ENCODE data around the gene ZMAT5.

DNA sequence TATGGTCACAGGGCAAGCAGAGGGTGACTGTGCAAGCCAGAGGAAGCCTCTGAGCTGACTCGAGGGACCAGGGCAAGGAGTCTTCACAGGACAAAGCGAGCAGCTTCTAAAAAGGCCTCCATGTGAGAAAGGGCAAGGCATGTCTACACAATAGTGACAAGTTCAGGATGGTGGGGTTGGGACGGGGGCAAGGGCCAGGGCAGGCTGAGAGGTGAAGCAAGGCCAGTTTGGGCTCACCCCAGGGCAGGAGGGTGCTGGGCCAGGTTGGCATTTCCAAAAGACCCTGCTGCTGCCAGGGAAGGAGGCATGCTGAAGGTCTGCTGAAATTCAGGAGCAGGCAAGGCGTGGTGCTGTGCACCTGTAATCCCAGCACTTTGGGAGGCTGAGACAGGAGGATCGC lies 59.3 kb downstream of the ZMAT5 start:
- TF ChIP-seq POLR2AphosphoS5 (IDR thresholded peaks at IDR 0.05) = no peak
- no peak for TF ChIP-seq POLR2A (IDR thresholded peaks at IDR 0.05)
